Muscle layer of duodenum (tissue), 2 donors: ENCODE results near the gene GLRA2.

ENCODE experiments used
- H3K27ac ChIP-seq: one replicate; pipeline ENCODE4 v1.7.0; 2013; ENCODE audit warnings: mild to moderate bottlenecking, low read length
- H3K27me3 ChIP-seq: one replicate; pipeline ENCODE4 v1.7.0; 2013; ENCODE audit warnings: low read depth, mild to moderate bottlenecking, control low read depth, low read length
- H3K36me3 ChIP-seq, 2 donors: one replicate each; pipeline ENCODE4 v1.7.0; 2013; ENCODE audit warnings: low read length in 2 of 2, control low read depth in 1 of 2, mild to moderate bottlenecking in 1 of 2; ENCODE audit not compliant: insufficient read depth in 2 of 2, control insufficient read depth in 1 of 2
- H3K4me1 ChIP-seq, 2 donors: one replicate each; pipeline ENCODE4 v1.7.0; 2013; ENCODE audit warnings: low read length in 2 of 2, mild to moderate bottlenecking in 2 of 2, control low read depth in 1 of 2, moderate library complexity in 1 of 2; ENCODE audit not compliant: insufficient read depth in 2 of 2, control insufficient read depth in 1 of 2
- H3K4me3 ChIP-seq, 2 donors: one replicate each; pipeline ENCODE4 v1.7.0; 2013; ENCODE audit warnings: low read length in 2 of 2, low read depth in 1 of 2, mild to moderate bottlenecking in 1 of 2
- H3K9me3 ChIP-seq, 2 donors: one replicate each; pipeline ENCODE4 v1.7.0; 2013; ENCODE audit warnings: low read length in 2 of 2, control low read depth in 1 of 2, mild to moderate bottlenecking in 1 of 2; ENCODE audit not compliant: control insufficient read depth in 1 of 2
- donor health status: healthy.

Gene GLRA2

DNA sequence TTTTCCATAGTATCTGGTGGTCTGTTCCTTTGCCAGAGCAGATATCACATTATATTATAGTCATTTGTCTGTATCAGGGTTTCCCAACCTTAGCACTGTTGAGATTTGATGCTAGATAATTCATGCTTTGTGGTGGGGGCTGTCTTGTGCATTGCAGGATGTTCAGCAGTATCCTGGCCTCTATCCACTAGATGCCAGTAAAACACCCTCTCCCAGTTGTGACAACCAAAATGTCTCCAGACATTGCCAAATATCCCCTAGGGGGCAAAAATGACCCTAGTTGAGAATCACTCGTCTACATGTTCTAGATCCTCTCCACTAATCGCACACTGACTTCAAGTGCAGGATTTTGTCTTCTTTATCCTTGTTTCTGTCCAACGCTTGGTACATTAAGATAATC lies 182.8 kb downstream of the GLRA2 start:
- H3K27ac ChIP-seq, result no peak overlapping the region
- H3K9me3 ChIP-seq, result no peaks in the 10 kb centered on the region

DNA sequence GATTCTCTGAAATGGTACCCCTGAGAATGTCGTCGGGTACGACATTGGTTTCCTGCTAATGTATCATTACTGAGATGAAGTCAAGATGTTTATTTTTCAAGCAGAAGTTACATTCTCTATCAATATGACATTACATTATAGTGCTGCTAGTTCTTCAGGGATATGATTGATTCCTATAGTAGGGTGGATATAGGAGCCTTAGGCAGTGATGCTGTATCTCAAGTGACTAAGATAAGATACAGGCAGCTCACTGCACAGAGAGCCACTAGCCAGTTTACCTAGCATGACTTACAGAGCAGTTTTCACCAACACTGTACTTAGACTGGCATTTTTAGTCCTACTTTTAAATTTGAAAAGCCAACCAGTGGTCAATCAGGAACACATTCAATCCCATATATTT lies 188.6 kb downstream of the GLRA2 start:
- Histone ChIP-seq H3K27ac (no peak overlapping the region), H3K27me3 (no peaks in the 10 kb centered on the region), H3K4me1 (no peaks in the 10 kb centered on the region), H3K9me3 (no peaks in the 10 kb centered on the region), H3K36me3 (no peaks in the 10 kb centered on the region), H3K4me3 (no peak overlapping the region)

More for the DNA sequence above, 182.8 kb downstream of the GLRA2 start:
- H3K36me3 ChIP-seq, result no peaks in the 10 kb centered on the region
- H3K27me3 ChIP-seq, result no peaks in the 10 kb centered on the region
- H3K4me3 ChIP-seq, result no peak overlapping the region
- no peaks in the 10 kb centered on the region for H3K4me1 ChIP-seq

DNA sequence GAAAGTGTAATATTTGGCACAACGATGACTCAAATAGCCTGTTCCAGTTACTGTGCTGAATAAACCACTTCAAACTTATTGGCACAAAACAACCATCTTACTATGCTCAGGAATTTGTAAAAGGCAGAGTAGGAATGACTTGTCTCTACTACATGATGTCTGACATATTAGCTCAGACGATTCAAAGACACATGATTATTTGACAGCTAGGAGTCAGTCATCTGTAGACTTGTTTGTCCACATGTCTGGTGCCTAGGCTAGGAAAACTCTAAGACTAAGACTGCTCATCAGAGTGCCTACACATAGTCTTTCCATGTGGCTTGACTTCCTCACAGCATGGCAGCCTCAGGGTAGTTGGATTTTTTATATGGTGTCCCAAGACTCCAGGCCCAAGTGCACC lies 189.1 kb downstream of the GLRA2 start:
- Histone ChIP-seq H3K4me1 (no peaks in the 10 kb centered on the region), H3K4me3 (no peak overlapping the region), H3K27me3 (no peaks in the 10 kb centered on the region), H3K9me3 (no peaks in the 10 kb centered on the region), H3K27ac (no peak overlapping the region), H3K36me3 (no peaks in the 10 kb centered on the region)

- Histone ChIP-seq H3K4me3 (no peak overlapping the region), H3K27me3 (no peaks in the 10 kb centered on the region), H3K4me1 (no peaks in the 10 kb centered on the region), H3K36me3 (no peaks in the 10 kb centered on the region), H3K9me3 (no peaks in the 10 kb centered on the region), H3K27ac (no peak overlapping the region)
These were observed 199.7 kb downstream of the GLRA2 start for GRCh38 chrX:14729058-14729457.

GRCh38 chrX:14738643-14739042 lies 209.3 kb downstream of the GLRA2 start:
- H3K27ac ChIP-seq, result no peak overlapping the region
- no peaks in the 10 kb centered on the region for H3K4me1 ChIP-seq
- no peaks in the 10 kb centered on the region for H3K36me3 ChIP-seq
- no peak overlapping the region for H3K4me3 ChIP-seq
- no peaks in the 10 kb centered on the region for H3K27me3 ChIP-seq
- H3K9me3 ChIP-seq, result no peaks in the 10 kb centered on the region

GRCh38 chrX:14753441-14753840 lies 224.1 kb downstream of the GLRA2 start:
- Histone ChIP-seq H3K9me3 (no peaks in the 10 kb centered on the region), H3K36me3 (no peaks in the 10 kb centered on the region), H3K4me1 (no peaks in the 10 kb centered on the region), H3K27me3 (no peaks in the 10 kb centered on the region), H3K27ac (no peak overlapping the region), H3K4me3 (no peak overlapping the region)

- H3K4me3 ChIP-seq, result no peak overlapping the region
- H3K4me1 ChIP-seq, result no peaks in the 10 kb centered on the region
These were observed 228.7 kb downstream of the GLRA2 start for GRCh38 chrX:14758029-14758491.

DNA sequence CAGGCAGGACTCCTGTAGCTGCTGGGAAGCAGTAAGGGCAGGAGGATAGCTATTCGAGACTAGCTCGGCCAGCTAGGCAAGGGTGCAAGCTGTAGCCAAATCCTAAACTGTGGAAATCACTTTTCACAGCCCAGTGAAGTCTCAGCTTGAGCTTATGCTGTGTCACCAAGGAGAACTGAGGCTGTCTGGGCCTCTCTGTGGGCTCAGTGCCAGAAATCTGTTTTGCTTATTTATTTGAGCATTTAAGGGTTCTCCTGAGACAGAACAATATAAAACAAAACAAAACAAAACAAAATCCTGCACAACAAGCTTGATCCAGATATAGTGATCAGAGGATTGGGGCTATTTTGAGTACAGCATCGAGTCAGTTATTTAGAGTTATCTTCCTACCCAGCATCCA lies 246.1 kb downstream of the GLRA2 start:
- no peaks in the 10 kb centered on the region for H3K4me1 ChIP-seq
- H3K27me3 ChIP-seq, result no peaks in the 10 kb centered on the region
- H3K9me3 ChIP-seq, result no peaks in the 10 kb centered on the region
- no peak overlapping the region for H3K4me3 ChIP-seq
- H3K27ac ChIP-seq, result no peak overlapping the region
- no peaks in the 10 kb centered on the region for H3K36me3 ChIP-seq

More at GRCh38 chrX:14758029-14758491, 228.7 kb downstream of the GLRA2 start:
- Histone ChIP-seq H3K27me3 (no peaks in the 10 kb centered on the region), H3K9me3 (no peaks in the 10 kb centered on the region), H3K36me3 (no peaks in the 10 kb centered on the region), H3K27ac (no peak overlapping the region)

DNA sequence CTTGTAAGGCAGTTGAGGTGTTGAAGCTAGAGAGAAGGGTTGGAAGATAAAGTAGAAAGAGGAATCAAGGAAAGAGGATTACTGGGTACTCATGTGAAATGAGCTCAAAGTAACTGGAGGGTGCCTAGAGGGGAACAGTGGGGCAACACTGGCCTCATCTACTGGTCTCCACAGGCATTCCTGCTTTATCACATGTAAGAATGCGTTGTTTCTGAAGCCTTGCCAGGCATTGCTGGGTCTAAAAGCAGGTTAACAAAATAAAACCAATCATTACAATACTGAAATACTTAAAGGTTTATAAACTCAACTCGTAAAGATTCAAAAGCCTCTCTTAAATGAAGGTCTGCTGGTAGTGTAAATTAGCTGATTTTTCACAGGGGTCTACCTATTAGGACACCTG lies 247.6 kb downstream of the GLRA2 start:
- H3K27me3 ChIP-seq, result no peaks in the 10 kb centered on the region
- H3K4me1 ChIP-seq, result no peaks in the 10 kb centered on the region
- H3K36me3 ChIP-seq, result no peaks in the 10 kb centered on the region
- H3K4me3 ChIP-seq, result no peak overlapping the region
- H3K27ac ChIP-seq, result no peak overlapping the region
- no peaks in the 10 kb centered on the region for H3K9me3 ChIP-seq

GRCh38 chrX:14777525-14777924 lies 248.2 kb downstream of the GLRA2 start:
- Histone ChIP-seq H3K27ac (no peak overlapping the region), H3K4me3 (no peak overlapping the region), H3K27me3 (no peaks in the 10 kb centered on the region), H3K36me3 (no peaks in the 10 kb centered on the region), H3K9me3 (no peaks in the 10 kb centered on the region), H3K4me1 (no peaks in the 10 kb centered on the region)

GRCh38 chrX:14779580-14779979 lies 250.2 kb downstream of the GLRA2 start:
- Histone ChIP-seq H3K27me3 (no peaks in the 10 kb centered on the region), H3K4me3 (no peak overlapping the region), H3K9me3 (no peaks in the 10 kb centered on the region), H3K27ac (no peak overlapping the region), H3K4me1 (no peaks in the 10 kb centered on the region), H3K36me3 (no peaks in the 10 kb centered on the region)
